GM19351 (cell line): Measurements from ENCODE around the gene REM2.
A peak's percentile ranks its signal among the peaks of the same experiment; 100 is the strongest.

Source experiments
- ATAC-seq: cut with Tn5 transposase; IDR thresholded peaks from one replicate; pipeline ENCODE4 v1.9.1; 2021; ENCODE audit warnings: mild to moderate bottlenecking, moderate library complexity; ENCODE audit not compliant: unreplicated experiment

The REM2 gene

GRCh38 chr14:22926316-22926715, 43.3 kb downstream of the REM2 start:
- ATAC-seq = no peak

GRCh38 chr14:22928237-22929103, 45.4 kb downstream of the REM2 start:
- no peak for ATAC-seq

DNA sequence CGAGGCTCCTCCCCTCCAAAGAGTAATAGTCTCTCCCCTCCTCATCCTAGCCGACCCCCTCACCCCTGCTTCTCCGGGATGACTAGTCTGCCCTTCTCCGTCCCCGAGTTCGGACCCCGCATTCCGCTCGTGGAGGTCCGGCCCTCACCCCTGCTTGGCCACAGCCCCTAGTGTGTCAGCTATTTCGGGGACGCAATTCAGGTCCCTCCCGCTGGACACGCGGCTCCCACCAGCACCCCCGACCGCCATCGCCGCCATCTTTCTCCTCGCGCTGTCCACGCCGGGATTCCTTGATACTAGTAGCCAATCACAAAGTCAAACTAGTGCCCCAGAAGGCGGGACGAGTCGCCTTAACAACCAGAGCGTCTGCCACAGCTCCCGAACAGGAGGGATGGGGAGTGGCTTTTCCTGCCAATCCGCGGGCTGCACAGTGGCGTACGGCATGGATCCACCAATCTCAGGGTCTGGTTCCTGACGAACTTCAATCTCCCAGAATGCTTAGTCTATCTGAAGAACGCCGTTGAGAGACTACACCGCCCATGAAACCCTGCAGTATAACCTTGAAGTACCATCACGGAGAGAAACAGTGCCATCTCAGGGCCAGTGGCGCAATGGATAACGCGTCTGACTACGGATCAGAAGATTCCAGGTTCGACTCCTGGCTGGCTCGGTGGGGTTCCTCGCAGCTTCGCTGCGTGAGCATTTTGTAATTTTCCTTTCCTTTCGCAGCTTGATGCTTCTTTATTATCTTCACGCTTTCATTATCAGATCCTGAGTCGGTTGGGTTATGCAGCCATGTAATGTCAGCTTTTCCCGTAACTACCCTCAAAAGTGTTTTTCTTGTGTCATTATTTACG, 46.3 kb downstream of the REM2 start, which contains the start of gene PRMT5:
Gene PRMT5, minus strand, starts transcription at position 273 of the 857 bp plus-strand sequence. Its CDS starts 15 bp downstream, at position 258.
- peak; percentile 92 for ATAC-seq

DNA sequence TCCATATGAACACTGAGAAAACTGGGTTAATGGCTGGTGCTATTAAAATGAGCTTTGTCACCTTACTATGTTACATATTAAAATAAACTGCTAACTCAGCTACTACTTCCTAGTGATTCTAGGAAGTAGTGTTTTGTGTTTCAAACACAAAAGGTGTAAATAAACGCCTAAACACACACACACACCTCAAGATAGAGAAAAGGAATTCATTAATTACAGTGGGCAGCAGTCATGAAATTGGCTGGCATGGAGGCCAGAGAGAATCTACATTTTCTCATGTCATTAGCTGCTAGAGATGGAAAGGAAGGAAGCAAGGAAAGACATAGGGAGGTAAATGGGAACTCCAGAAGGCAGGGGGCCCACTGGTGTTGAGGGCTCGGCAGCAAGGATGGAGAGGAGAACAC, 46.9 kb downstream of the REM2 start:
- ATAC-seq = no peak

GRCh38 chr14:22932146-22932545, 49.1 kb downstream of the REM2 start:
- ATAC-seq = no peak

DNA sequence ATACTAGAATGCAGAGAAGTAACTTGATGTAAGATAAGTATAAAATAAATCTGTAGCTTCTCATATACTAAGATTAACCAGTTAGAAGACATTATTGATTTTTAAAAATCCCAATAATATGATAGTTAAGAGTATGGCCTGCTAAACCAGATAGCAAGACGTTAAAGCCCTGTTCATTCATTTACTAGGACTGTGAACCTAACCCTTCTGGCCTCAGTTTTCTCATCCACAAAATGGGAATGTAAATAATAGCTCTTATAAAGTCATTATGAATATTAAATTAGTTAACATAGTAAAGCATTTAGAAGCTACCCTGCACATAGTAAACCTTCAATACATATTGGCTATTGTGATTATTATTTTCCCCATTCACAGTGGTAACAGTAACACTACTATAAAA, 52.1 kb downstream of the REM2 start:
- no peak for ATAC-seq
